GM21723 (cell line): ENCODE measurements around the gene TNS1.

Experiments used
- ATAC-seq: cut with Tn5 transposase; IDR thresholded peaks from one replicate; pipeline ENCODE4 v1.9.1; 2021; ENCODE audit warnings: mild to moderate bottlenecking, moderate library complexity; ENCODE audit not compliant: unreplicated experiment

TNS1 gene

GRCh38 chr2:217755027-217755745 lies 247.6 kb downstream of the TNS1 start:
- ATAC-seq = no peak

- no peak for ATAC-seq
These were observed 249.2 kb downstream of the TNS1 start for GRCh38 chr2:217753460-217754200.

- no peak for ATAC-seq
These were observed 249.9 kb downstream of the TNS1 start for GRCh38 chr2:217752714-217753459.

- no peak for ATAC-seq
These were observed 250.8 kb downstream of the TNS1 start for GRCh38 chr2:217751952-217752351.

GRCh38 chr2:217751192-217751591 lies 251.6 kb downstream of the TNS1 start:
- ATAC-seq = no peak
